T-helper 2 cell treated with Interferon-gamma antibody and Interleukin-4, amounts not matched to agents 5 μg/mL and 100 μg/mL, for 36 hours (primary cell): Measurements from ENCODE around the gene MCEMP1.

ENCODE experiments used
- DNase-seq: peaks from one replicate; pipeline ENCODE4 v3.0.0; 2021; ENCODE audit warnings: low spot score
- H3K27ac Mint-ChIP-seq: one replicate; pipeline ENCODE4 v1.8.0; 2021; ENCODE audit warnings: mild to moderate bottlenecking, mixed read lengths
- H3K27me3 Mint-ChIP-seq: one replicate; pipeline ENCODE4 v1.8.0; 2021; ENCODE audit warnings: low read depth, mixed read lengths
- H3K36me3 Mint-ChIP-seq: one replicate; pipeline ENCODE4 v1.8.0; 2021; ENCODE audit warnings: low read depth, mixed read lengths
- H3K4me1 Mint-ChIP-seq: one replicate; pipeline ENCODE4 v1.8.0; 2021; ENCODE audit warnings: low read depth, mixed read lengths
- H3K4me3 Mint-ChIP-seq: one replicate; pipeline ENCODE4 v1.8.0; 2022; ENCODE audit warnings: mild to moderate bottlenecking, moderate library complexity, mixed read lengths
- H3K9me3 Mint-ChIP-seq: one replicate; pipeline ENCODE4 v1.8.0; 2021; ENCODE audit warnings: mixed read lengths

MCEMP1 gene, protein sequence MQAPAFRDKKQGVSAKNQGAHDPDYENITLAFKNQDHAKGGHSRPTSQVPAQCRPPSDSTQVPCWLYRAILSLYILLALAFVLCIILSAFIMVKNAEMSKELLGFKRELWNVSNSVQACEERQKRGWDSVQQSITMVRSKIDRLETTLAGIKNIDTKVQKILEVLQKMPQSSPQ

GRCh38 chr19:7676854-7677253 lies at the start of gene MCEMP1:
MCEMP1 (plus strand) TSS chr19:7677090; CDS start chr19:7677121, 31 bp downstream.
- peaks cover 4% of the 10 kb centered on the region for H3K9me3 Mint-ChIP-seq
- H3K27me3 Mint-ChIP-seq, result peaks cover 17% of the 10 kb centered on the region
- H3K4me3 Mint-ChIP-seq, result peak within 1 kb of the TSS; percentile 41
- H3K36me3 Mint-ChIP-seq, result no peaks in the 10 kb centered on the region
- H3K4me1 Mint-ChIP-seq, result peaks cover 28% of the 10 kb centered on the region
- DNase-seq, result no peak
- no peak within 1 kb of the TSS for H3K27ac Mint-ChIP-seq

DNA sequence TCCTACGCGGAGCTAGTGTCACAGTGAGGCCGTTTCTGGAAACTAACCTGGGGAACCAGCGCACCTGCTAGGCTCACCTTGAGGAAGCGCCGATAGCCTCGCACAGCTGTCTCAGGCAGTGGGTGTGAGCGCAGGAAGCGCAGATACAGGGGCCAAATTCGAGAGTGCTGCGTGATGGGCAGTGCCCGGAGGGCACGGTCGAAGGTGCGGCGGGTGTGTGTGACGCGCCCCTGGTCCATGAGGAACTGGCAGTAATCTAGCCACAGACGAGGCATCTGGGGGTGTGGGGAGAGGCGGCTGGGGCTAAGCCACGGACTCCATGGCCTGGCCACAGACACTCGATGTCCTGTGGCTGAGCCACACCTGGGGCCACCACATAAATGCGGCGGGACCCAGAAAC lies 49.7 kb upstream of the MCEMP1 start:
- H3K27ac Mint-ChIP-seq, result no peak overlapping the region
- peaks cover 27% of the 10 kb centered on the region for H3K4me1 Mint-ChIP-seq
- no peaks in the 10 kb centered on the region for H3K9me3 Mint-ChIP-seq
- no peak overlapping the region for H3K4me3 Mint-ChIP-seq
- H3K36me3 Mint-ChIP-seq, result peaks cover 16% of the 10 kb centered on the region
- no peaks in the 10 kb centered on the region for H3K27me3 Mint-ChIP-seq
- no peak for DNase-seq

GRCh38 chr19:7628589-7629311 lies 48.1 kb upstream of the MCEMP1 start:
- Mint-ChIP-seq H3K27ac (peak overlapping the region; percentile 99), H3K4me1 (peaks cover 27% of the 10 kb centered on the region), H3K36me3 (peaks cover 11% of the 10 kb centered on the region), H3K9me3 (no peaks in the 10 kb centered on the region), H3K27me3 (no peaks in the 10 kb centered on the region), H3K4me3 (peak overlapping the region; percentile 95)
- no peak for DNase-seq

DNA sequence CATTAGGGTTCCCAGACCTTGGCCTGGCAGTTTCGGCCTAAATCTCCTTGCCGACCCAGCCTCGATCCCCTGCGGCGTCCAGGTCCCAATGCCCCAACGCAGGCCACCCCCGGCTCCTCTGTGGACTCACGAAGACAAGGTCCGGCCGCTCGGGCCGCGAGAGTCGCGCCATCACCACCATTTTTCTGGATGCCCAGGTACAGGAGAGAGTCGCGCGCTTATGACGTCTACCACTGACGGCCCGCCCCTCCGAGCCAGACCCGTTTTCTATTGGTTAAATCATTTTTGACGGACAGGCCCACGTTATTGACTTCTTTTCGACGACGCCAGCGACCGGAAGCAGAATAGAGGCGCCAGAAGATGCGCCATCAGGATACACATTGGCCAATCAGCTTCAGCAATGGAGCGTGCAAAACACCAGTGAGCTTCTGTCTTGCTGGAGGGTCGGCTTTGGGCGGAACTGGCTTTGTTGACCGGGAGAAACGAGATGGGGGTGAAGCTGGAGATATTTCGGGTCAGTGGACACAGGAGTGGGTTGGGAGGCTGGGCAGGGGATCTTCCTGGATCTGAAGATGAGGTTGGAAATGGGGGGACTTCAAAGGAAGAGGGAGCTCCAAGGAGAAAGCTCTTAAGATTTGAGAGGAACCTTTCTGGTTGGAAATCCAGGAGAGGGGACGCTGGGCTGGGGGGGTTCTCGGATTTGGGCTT lies 47.4 kb upstream of the MCEMP1 start, which contains the start of the genes PET100 and XAB2:
Gene PET100, plus strand, starts transcription at position 447 of the 708 bp plus-strand sequence. Its CDS starts 41 bp downstream, at position 488.
Gene XAB2, minus strand, starts transcription at position 199 of the 708 bp plus-strand sequence. Its CDS starts 18 bp downstream, at position 181.
- H3K4me3 Mint-ChIP-seq, result peak within 1 kb of the TSS; percentile 95
- H3K9me3 Mint-ChIP-seq, result no peaks in the 10 kb centered on the region
- DNase-seq, result peak; percentile 94
- H3K27me3 Mint-ChIP-seq, result no peaks in the 10 kb centered on the region
- peaks cover 11% of the 10 kb centered on the region for H3K36me3 Mint-ChIP-seq
- peak within 1 kb of the TSS; percentile 99 for H3K27ac Mint-ChIP-seq
- H3K4me1 Mint-ChIP-seq, result peaks cover 27% of the 10 kb centered on the region

DNA sequence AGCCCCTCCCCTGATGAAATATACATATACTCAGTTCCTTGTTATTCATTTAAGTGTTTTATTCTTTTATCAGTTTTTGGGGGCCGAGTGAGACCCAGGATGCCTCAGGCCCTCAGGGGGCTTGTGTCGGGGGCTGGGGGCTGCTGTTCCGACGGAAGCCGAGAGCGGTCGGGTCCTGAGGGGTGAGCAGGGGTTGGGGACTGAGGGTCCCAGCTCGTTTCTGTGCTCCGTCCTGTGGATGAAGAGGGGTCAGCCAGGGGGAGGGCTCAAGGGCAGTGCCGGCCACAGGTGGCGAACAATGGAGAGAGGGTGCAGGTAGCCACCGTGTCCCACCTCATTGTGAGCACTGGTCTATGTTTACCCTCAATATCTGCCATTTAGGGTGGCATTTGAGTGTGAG lies 45.3 kb upstream of the MCEMP1 start:
- Mint-ChIP-seq H3K9me3 (no peaks in the 10 kb centered on the region), H3K27me3 (no peaks in the 10 kb centered on the region), H3K4me1 (peaks cover 30% of the 10 kb centered on the region), H3K27ac (no peak overlapping the region), H3K36me3 (peaks cover 12% of the 10 kb centered on the region), H3K4me3 (no peak overlapping the region)
- DNase-seq, result no peak

DNA sequence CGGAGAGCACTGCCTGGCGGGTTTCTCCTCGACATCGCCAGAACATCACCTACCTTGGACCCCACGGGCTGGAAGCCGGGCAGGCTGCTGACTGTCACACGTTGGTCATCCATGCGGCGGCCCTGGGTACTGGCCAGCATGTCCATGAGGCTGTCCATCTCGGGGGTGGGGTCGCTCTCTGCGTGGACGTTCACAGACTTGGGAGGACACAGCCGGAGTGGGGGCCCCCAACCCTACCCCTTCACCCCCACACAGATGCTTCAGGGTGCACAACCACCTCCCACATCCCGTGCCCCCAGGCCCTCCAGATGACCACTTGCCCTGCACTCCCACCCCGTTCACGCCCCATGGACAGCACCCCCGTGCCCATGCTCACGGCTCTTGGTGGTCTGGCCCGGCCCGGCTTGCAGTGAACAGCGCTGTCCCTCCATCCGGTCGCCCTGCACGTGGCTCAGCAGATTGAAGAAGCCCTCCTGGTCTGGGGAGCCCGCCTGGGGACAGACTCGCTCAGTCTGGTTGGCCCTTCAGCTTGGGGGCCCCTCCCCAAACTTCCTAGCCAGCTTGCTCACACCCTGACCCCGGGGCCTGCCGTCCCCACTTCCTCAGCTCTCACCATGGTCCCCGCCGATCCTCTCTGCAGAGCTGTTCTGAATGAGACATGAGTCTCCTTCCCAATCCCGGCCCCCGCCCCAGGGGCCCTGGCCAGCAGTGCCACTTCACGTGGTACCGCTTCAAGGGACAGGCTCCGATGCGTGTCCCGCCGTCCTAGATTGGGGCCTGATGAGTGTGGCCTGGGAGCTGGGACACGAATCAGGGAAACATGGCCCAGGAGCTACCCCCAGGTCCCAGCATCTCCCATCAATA lies 44.3 kb upstream of the MCEMP1 start:
- no peak for DNase-seq
- Mint-ChIP-seq H3K36me3 (peaks cover 7% of the 10 kb centered on the region), H3K4me1 (peaks cover 32% of the 10 kb centered on the region), H3K27me3 (no peaks in the 10 kb centered on the region), H3K9me3 (no peaks in the 10 kb centered on the region), H3K4me3 (no peak overlapping the region), H3K27ac (peak overlapping the region; percentile 15)

GRCh38 chr19:7633698-7634097 lies 43.2 kb upstream of the MCEMP1 start, which contains the start of gene PCP2:
PCP2 (minus strand) TSS chr19:7633719; CDS start chr19:7633457, 262 bp downstream.
- H3K4me3 Mint-ChIP-seq, result no peak within 1 kb of the TSS

GRCh38 chr19:7635670-7636069 lies 41.2 kb upstream of the MCEMP1 start:
- H3K27me3 Mint-ChIP-seq, result no peaks in the 10 kb centered on the region
- H3K4me1 Mint-ChIP-seq, result peaks cover 19% of the 10 kb centered on the region
- peak overlapping the region; percentile 67 for H3K27ac Mint-ChIP-seq
- H3K9me3 Mint-ChIP-seq, result no peaks in the 10 kb centered on the region
- peaks cover 15% of the 10 kb centered on the region for H3K36me3 Mint-ChIP-seq
- H3K4me3 Mint-ChIP-seq, result peak overlapping the region; percentile 85
- no peak for DNase-seq

More at GRCh38 chr19:7633698-7634097, 43.2 kb upstream of the MCEMP1 start, which contains the start of gene PCP2:
- peaks cover 7% of the 10 kb centered on the region for H3K36me3 Mint-ChIP-seq
- peak within 1 kb of the TSS; percentile 15 for H3K27ac Mint-ChIP-seq
- no peak for DNase-seq
- no peaks in the 10 kb centered on the region for H3K27me3 Mint-ChIP-seq
- H3K9me3 Mint-ChIP-seq, result no peaks in the 10 kb centered on the region
- peaks cover 24% of the 10 kb centered on the region for H3K4me1 Mint-ChIP-seq

DNA sequence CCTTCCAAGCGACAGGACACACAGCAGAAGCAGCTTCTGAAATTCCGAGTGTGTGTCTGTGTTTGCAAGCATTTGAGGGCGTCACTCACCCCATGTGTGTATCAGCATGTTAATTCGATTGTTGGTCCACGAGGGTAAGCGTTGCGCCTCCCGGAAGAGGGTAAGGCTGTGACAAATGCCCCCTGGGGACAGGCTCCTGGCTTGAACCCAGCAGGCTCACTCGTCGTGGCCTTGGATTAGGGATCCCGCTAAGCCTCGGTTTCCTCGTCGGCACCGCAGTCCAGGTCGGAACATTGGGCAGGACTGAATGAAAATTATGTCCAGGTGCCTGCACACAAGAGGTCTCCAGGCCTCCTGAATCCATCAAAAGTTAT lies 40.6 kb upstream of the MCEMP1 start:
- no peaks in the 10 kb centered on the region for H3K27me3 Mint-ChIP-seq
- H3K36me3 Mint-ChIP-seq, result peaks cover 15% of the 10 kb centered on the region
- DNase-seq, result no peak
- peaks cover 15% of the 10 kb centered on the region for H3K4me1 Mint-ChIP-seq
- H3K4me3 Mint-ChIP-seq, result peak overlapping the region; percentile 85
- no peaks in the 10 kb centered on the region for H3K9me3 Mint-ChIP-seq
- peak overlapping the region; percentile 89 for H3K27ac Mint-ChIP-seq

GRCh38 chr19:7636691-7637373 lies 40.1 kb upstream of the MCEMP1 start, which contains the start of gene STXBP2:
STXBP2 (plus strand) TSS chr19:7637110; CDS start chr19:7637150, 40 bp downstream.
- H3K36me3 Mint-ChIP-seq, result peaks cover 15% of the 10 kb centered on the region
- H3K4me3 Mint-ChIP-seq, result peak within 1 kb of the TSS; percentile 85
- no peaks in the 10 kb centered on the region for H3K9me3 Mint-ChIP-seq
- peak; percentile 81 for DNase-seq
- H3K27ac Mint-ChIP-seq, result peak within 1 kb of the TSS; percentile 89
- H3K4me1 Mint-ChIP-seq, result peaks cover 15% of the 10 kb centered on the region
- no peaks in the 10 kb centered on the region for H3K27me3 Mint-ChIP-seq

DNA sequence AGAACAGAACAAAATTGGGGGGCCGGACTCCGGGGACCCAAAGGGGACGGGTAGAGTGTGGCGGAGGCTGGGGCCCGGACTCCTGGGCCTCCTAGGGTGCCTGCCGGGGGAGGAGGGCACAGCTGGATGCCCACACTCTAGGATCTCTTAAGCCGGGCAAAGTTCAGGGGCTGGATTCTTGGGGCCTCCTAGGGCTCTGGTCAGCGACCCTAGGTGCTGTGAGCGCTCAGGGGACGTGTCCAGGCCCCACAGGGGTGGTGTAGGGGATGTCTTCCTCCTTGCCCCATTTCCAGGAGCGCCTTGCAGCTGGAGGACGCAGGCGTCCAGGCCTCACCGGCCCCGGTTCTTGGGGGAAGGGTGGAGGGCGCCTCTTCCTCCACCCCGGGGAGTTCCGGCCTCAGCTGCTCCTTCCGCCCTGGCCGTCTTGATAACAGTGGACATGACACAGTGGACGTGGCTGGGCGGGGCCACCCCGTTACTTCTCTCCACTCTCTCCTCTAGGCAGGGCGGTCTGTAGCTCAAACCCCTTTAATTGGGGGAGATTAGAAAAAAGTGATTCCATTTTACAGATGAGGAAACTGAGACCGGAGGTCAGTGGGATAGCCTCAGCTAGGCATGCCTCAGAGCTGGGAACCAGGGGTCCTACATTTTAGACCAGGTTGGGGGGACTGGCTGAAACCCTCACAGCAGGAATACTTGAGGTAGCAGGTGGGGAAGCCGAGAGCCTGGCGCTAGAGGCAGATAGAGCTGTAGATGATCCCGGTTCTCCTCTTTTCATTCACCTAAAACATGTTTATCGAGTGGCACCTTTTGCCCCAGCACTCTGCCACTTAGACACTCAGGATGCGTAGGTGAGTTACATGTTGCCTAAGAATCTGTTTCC lies 39.3 kb upstream of the MCEMP1 start:
- H3K27me3 Mint-ChIP-seq, result no peaks in the 10 kb centered on the region
- peak overlapping the region; percentile 85 for H3K4me3 Mint-ChIP-seq
- H3K27ac Mint-ChIP-seq, result peak overlapping the region; percentile 89
- H3K36me3 Mint-ChIP-seq, result peaks cover 15% of the 10 kb centered on the region
- no peaks in the 10 kb centered on the region for H3K9me3 Mint-ChIP-seq
- H3K4me1 Mint-ChIP-seq, result peaks cover 15% of the 10 kb centered on the region
- DNase-seq, result no peak

DNA sequence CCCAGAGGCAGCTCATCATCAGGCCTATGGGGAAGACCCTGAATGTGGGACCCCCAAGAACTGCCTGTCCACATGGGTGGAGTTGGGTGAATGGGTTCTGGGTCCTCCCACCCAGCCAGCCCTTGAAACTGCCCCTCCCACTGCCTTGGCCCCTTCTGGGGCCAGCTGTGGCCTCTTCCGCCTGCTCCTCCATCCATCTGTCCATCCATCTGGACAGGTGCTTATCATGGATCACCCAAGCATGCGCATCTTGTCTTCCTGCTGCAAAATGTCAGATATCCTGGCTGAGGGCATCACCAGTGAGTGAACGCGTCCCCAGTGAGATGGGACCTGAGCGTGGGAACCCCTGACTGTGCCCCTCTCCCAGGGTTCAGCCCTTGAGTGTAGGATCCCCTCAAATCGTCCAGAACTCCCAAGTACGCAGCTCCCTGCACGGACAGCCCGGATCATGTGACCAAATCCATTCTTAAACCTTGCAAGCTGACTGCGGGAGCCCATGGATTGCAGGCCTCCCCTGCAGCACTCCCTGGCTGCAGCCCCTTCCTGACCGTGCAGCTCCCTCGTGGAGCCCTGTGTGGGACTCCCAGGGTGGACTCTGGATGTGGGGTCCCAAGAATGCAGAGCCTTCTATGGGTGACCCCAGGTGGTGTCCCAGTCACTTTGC lies 38.0 kb upstream of the MCEMP1 start:
- no peaks in the 10 kb centered on the region for H3K9me3 Mint-ChIP-seq
- H3K36me3 Mint-ChIP-seq, result peaks cover 22% of the 10 kb centered on the region
- H3K27ac Mint-ChIP-seq, result no peak overlapping the region
- no peaks in the 10 kb centered on the region for H3K27me3 Mint-ChIP-seq
- H3K4me1 Mint-ChIP-seq, result peaks cover 15% of the 10 kb centered on the region
- no peak for DNase-seq
- H3K4me3 Mint-ChIP-seq, result peak overlapping the region; percentile 62
